ENCODE measurements around the gene ZNF324. TPM values are rescaled to one million over a fixed set of nuclear protein-coding genes. Genes with fewer than 3 reads are reported as not detected.

ZNF324 gene
- total and polyA plus RNA-seq, 2 of the 8 experiments (the other 6 are each of a cell fraction or from before 2014, with no cell fraction given), result 5.1 to 5.8 TPM

DNA sequence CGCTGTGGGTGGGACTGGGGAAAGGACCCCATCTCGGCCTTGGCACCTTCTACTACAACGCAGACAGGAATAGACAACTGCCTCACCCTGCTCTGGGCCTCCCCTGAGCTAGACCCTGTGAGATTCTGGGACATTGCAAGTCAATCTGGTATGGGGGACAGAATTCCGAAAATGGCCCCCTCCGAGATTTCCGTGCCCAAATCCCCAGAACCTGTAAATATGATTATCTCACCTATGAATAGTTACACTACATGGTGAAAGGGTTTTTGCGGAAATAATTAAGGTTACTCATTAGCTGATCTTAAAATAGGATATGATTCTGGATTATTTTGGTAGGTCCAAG lies 53.3 kb downstream of the ZNF324 start (continued):
- TF ChIP-seq POLR2AphosphoS5 (IDR thresholded peaks at IDR 0.05; ENCODE audit: low read depth, low read length), result no peak
